Progenitor cell of endocrine pancreas (in vitro differentiated cells): ENCODE measurements around the gene CNBP. TPM values are rescaled to one million over a fixed set of nuclear protein-coding genes. Genes with fewer than 3 reads are reported as not detected.

Experiments used
- DNase-seq: peaks from one replicate; pipeline ENCODE4 v3.0.0; 2021; ENCODE audit warnings: low spot score; ENCODE audit not compliant: unreplicated experiment
- H3K27ac Mint-ChIP-seq: 2 replicates; pipeline ENCODE4 v1.8.0; 2021; ENCODE audit warnings: mild to moderate bottlenecking, moderate library complexity, mixed read lengths
- H3K27me3 Mint-ChIP-seq: 2 replicates; pipeline ENCODE4 v1.8.0; 2021; ENCODE audit warnings: mixed read lengths
- H3K36me3 Mint-ChIP-seq: 2 replicates; pipeline ENCODE4 v1.8.0; 2022; ENCODE audit warnings: mixed read lengths; ENCODE audit not compliant: insufficient read depth
- H3K4me1 Mint-ChIP-seq: 2 replicates; pipeline ENCODE4 v1.8.0; 2021; ENCODE audit warnings: low read depth, mixed read lengths
- H3K4me3 Mint-ChIP-seq: 2 replicates; pipeline ENCODE4 v1.8.0; 2021; ENCODE audit warnings: low read depth, mild to moderate bottlenecking, moderate library complexity, mixed read lengths
- H3K9me3 Mint-ChIP-seq: 2 replicates; pipeline ENCODE4 v1.8.0; 2021; ENCODE audit warnings: low read depth, mixed read lengths
- CTCF ChIP-seq: fragments of 200-600 bp; sonication (generic); IDR thresholded peaks from one replicate; pipeline ENCODE4 v1.5.0; 2021; ENCODE audit warnings: antibody characterized with exemption, mild to moderate bottlenecking; ENCODE audit not compliant: unreplicated experiment
- total RNA-seq: library from RNA; stranded (reverse); gene quantifications from 2 replicates; pipeline ENCODE4 v1.2.1, GENCODE V29; 2021

Gene CNBP
- total RNA-seq, 1 donor from 2014 or later, result 194 TPM

- TF ChIP-seq CTCF, result no peak
- peak; percentile 13 for DNase-seq
- Mint-ChIP-seq H3K36me3 (peaks cover 1% of the 10 kb centered on the region), H3K27me3 (no peaks in the 10 kb centered on the region), H3K27ac (peak overlapping the region; percentile 99), H3K4me1 (peaks cover 25% of the 10 kb centered on the region), H3K4me3 (peak overlapping the region; percentile 93), H3K9me3 (no peaks in the 10 kb centered on the region)
Observed at GRCh38 chr3:129184396-129184657, 631 bp upstream of the CNBP start.

GRCh38 chr3:129182390-129183185, 1.1 kb downstream of the CNBP start:
- no peak for DNase-seq
- Mint-ChIP-seq H3K4me3 (peak overlapping the region; percentile 93), H3K9me3 (no peaks in the 10 kb centered on the region), H3K4me1 (peaks cover 31% of the 10 kb centered on the region), H3K27me3 (no peaks in the 10 kb centered on the region), H3K36me3 (peaks cover 4% of the 10 kb centered on the region), H3K27ac (peak overlapping the region; percentile 99)
- TF ChIP-seq CTCF, result no peak

- no peak for TF ChIP-seq CTCF
- H3K4me3 Mint-ChIP-seq, result peak overlapping the region; percentile 93
- peaks cover 32% of the 10 kb centered on the region for H3K4me1 Mint-ChIP-seq
- DNase-seq, result no peak
- no peaks in the 10 kb centered on the region for H3K9me3 Mint-ChIP-seq
- H3K27ac Mint-ChIP-seq, result peak overlapping the region; percentile 99
- H3K36me3 Mint-ChIP-seq, result peaks cover 7% of the 10 kb centered on the region
- no peaks in the 10 kb centered on the region for H3K27me3 Mint-ChIP-seq
Observed at GRCh38 chr3:129181819-129182218, 1.9 kb downstream of the CNBP start.

- peak overlapping the region; percentile 32 for H3K4me3 Mint-ChIP-seq
- H3K27me3 Mint-ChIP-seq, result no peaks in the 10 kb centered on the region
- peaks cover 11% of the 10 kb centered on the region for H3K36me3 Mint-ChIP-seq
- H3K4me1 Mint-ChIP-seq, result peaks cover 34% of the 10 kb centered on the region
- H3K27ac Mint-ChIP-seq, result peak overlapping the region; percentile 99
- DNase-seq, result no peak
- no peaks in the 10 kb centered on the region for H3K9me3 Mint-ChIP-seq
- no peak for TF ChIP-seq CTCF
Observed at GRCh38 chr3:129180461-129180860, 3.2 kb downstream of the CNBP start.

- no peak overlapping the region for H3K4me3 Mint-ChIP-seq
- no peaks in the 10 kb centered on the region for H3K27me3 Mint-ChIP-seq
- no peaks in the 10 kb centered on the region for H3K9me3 Mint-ChIP-seq
- no peak for TF ChIP-seq CTCF
- DNase-seq, result no peak
- H3K4me1 Mint-ChIP-seq, result peaks cover 23% of the 10 kb centered on the region
- peak overlapping the region; percentile 10 for H3K27ac Mint-ChIP-seq
- H3K36me3 Mint-ChIP-seq, result peaks cover 13% of the 10 kb centered on the region
Observed at GRCh38 chr3:129176051-129176450, 7.6 kb downstream of the CNBP start.
